Nephron progenitor cell (in vitro differentiated cells): ENCODE data around the gene SEMA3B.
A peak's percentile ranks its signal among the peaks of the same experiment; 100 is the strongest.

Source experiments
- DNase-seq: peaks from one replicate; pipeline ENCODE4 v3.0.0; 2021
- H3K27ac Mint-ChIP-seq: 2 replicates; pipeline ENCODE4 v1.8.0; 2021; ENCODE audit warnings: mild to moderate bottlenecking, moderate library complexity, mixed read lengths
- H3K27me3 Mint-ChIP-seq: 2 replicates; pipeline ENCODE4 v1.8.0; 2021; ENCODE audit warnings: mild to moderate bottlenecking, low read depth, mixed read lengths; ENCODE audit not compliant: poor library complexity
- H3K36me3 Mint-ChIP-seq: 2 replicates; pipeline ENCODE4 v1.8.0; 2021; ENCODE audit warnings: low read depth, mixed read lengths
- H3K4me1 Mint-ChIP-seq: 2 replicates; pipeline ENCODE4 v1.8.0; 2021; ENCODE audit warnings: mixed read lengths
- H3K4me3 Mint-ChIP-seq: 2 replicates; pipeline ENCODE4 v1.8.0; 2021; ENCODE audit warnings: mild to moderate bottlenecking, moderate library complexity, mixed read lengths
- H3K9me3 Mint-ChIP-seq: 2 replicates; pipeline ENCODE4 v1.8.0; 2021; ENCODE audit warnings: mild to moderate bottlenecking, moderate library complexity, mixed read lengths
- TF ChIP-seq, protein P1 (sequence below): fragments of 200-600 bp; sonication (generic); IDR thresholded peaks from 2 replicates; pipeline ENCODE4 v1.5.0; 2021; ENCODE audit warnings: antibody characterized with exemption

Gene SEMA3B

GRCh38 chr3:50320853-50321335 is 51.9 kb downstream of the SEMA3B start:
- peaks cover 25% of the 10 kb centered on the region for H3K36me3 Mint-ChIP-seq
- TF ChIP-seq, protein P1, sequence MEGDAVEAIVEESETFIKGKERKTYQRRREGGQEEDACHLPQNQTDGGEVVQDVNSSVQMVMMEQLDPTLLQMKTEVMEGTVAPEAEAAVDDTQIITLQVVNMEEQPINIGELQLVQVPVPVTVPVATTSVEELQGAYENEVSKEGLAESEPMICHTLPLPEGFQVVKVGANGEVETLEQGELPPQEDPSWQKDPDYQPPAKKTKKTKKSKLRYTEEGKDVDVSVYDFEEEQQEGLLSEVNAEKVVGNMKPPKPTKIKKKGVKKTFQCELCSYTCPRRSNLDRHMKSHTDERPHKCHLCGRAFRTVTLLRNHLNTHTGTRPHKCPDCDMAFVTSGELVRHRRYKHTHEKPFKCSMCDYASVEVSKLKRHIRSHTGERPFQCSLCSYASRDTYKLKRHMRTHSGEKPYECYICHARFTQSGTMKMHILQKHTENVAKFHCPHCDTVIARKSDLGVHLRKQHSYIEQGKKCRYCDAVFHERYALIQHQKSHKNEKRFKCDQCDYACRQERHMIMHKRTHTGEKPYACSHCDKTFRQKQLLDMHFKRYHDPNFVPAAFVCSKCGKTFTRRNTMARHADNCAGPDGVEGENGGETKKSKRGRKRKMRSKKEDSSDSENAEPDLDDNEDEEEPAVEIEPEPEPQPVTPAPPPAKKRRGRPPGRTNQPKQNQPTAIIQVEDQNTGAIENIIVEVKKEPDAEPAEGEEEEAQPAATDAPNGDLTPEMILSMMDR, result no peak
- peak overlapping the region; percentile 95 for H3K4me3 Mint-ChIP-seq
- peak overlapping the region; percentile 90 for H3K27ac Mint-ChIP-seq
- no peaks in the 10 kb centered on the region for H3K9me3 Mint-ChIP-seq
- peaks cover 9% of the 10 kb centered on the region for H3K27me3 Mint-ChIP-seq
- peak; percentile 90 for DNase-seq
- H3K4me1 Mint-ChIP-seq, result peaks cover 62% of the 10 kb centered on the region

- Mint-ChIP-seq H3K9me3 (no peaks in the 10 kb centered on the region), H3K4me1 (peaks cover 57% of the 10 kb centered on the region), H3K27me3 (peaks cover 9% of the 10 kb centered on the region), H3K36me3 (peaks cover 19% of the 10 kb centered on the region), H3K4me3 (peak overlapping the region; percentile 84), H3K27ac (peak overlapping the region; percentile 100)
- TF ChIP-seq, protein P1, result peak; percentile 57
- DNase-seq, result peak; percentile 87
These were observed 52.6 kb downstream of the SEMA3B start for GRCh38 chr3:50321336-50322114.

DNA sequence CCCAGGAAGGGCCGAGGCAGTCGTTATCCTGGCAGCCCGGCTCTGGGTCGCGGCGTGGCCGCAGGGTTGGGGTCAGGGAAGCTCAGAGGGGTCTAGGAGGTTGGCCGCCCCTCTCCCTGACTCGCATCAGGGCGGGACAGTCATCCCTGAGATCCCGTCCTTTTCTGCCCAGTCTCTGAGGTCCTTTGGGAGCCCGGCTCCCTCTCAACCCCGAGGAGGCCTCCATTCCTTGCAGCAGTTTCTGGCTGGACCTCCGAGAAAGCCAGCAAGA is 53.1 kb downstream of the SEMA3B start:
- DNase-seq, result no peak
- TF ChIP-seq, protein P1, result no peak
- Mint-ChIP-seq H3K4me1 (peaks cover 56% of the 10 kb centered on the region), H3K9me3 (no peaks in the 10 kb centered on the region), H3K27me3 (peaks cover 9% of the 10 kb centered on the region), H3K4me3 (peak overlapping the region; percentile 84), H3K36me3 (peaks cover 16% of the 10 kb centered on the region), H3K27ac (no peak overlapping the region)

DNA sequence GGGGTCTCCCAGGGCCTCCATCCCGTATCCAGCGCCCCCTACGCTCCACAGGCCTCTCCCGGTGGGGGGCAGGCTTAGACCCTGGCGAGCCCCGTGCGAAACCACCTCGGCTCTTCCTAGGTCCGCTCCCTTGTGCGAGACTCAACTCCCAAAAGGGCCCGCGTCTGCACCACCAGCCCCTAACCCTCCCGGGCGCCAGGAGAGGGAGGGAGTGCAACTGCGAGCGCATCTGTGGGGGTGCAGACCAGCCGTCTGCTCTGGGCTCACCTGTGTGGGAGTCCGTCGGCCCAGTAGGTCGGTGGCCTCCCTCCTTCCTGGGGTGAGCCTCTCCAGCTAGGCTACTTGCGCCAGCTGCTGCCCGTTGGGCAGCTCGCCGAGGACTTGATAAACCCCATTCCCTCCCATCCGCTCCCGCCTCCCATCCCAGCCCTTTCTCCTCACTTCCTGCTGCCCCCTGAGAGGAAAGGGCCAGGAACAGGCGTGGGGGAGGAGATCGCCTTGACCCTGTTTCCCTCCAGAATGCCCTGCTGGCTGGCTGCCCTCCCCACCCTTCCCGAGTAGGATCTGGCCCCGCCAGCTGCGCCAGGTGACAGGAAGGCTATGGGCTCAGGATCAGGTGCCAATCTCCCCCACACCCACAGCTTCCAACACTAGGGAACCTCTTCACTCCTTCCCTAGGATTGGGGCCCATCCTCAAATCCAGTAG is 53.6 kb downstream of the SEMA3B start, which contains the start of gene HYAL2:
TSS of gene HYAL2 (minus strand) at position 360 of the 706 bp plus-strand sequence. CDS start 2,256 bp downstream, outside the sequence.
- Mint-ChIP-seq H3K4me3 (peak within 1 kb of the TSS; percentile 84), H3K4me1 (peaks cover 56% of the 10 kb centered on the region), H3K27ac (peak within 1 kb of the TSS; percentile 100), H3K27me3 (peaks cover 9% of the 10 kb centered on the region), H3K9me3 (no peaks in the 10 kb centered on the region), H3K36me3 (peaks cover 16% of the 10 kb centered on the region)
- no peak for DNase-seq
- TF ChIP-seq, protein P1, result no peak

DNA sequence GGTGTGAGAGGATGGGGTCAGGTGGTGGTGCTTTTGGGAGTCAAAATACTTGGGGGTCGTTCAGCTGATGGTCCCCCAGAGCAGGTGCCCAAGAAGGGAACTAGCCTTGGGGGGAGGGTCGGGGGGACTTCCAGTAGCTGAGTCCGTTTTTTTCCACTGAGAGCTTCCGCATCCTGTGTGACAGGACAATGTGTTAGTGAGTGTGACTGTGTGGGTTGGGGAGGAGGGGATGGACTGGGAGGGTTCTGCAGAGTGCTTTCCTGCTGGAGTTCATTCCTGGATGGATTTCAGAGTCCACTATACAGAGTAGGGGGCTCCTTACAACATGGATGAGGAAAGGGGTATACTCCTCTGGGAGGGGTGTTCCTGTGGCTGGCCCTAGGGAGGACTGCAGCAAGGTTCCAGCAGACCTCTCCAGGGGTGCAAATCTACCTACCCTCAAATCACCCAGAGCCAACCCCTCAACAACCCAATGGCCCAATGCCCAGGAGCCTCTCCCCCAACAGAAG is 54.2 kb downstream of the SEMA3B start:
- H3K4me3 Mint-ChIP-seq, result peak overlapping the region; percentile 84
- peaks cover 16% of the 10 kb centered on the region for H3K36me3 Mint-ChIP-seq
- no peak overlapping the region for H3K27ac Mint-ChIP-seq
- H3K27me3 Mint-ChIP-seq, result peaks cover 9% of the 10 kb centered on the region
- peaks cover 54% of the 10 kb centered on the region for H3K4me1 Mint-ChIP-seq
- DNase-seq, result no peak
- TF ChIP-seq, protein P1, result no peak
- no peaks in the 10 kb centered on the region for H3K9me3 Mint-ChIP-seq
